HepG2 (cell line): ENCODE results near the gene LDAF1. TPM values are rescaled to one million over a fixed set of nuclear protein-coding genes. Genes with fewer than 3 reads are reported as not detected.
A peak's percentile ranks its signal among the peaks of the same experiment; 100 is the strongest.

Experiments
- BORCS8-MEF2B ChIP-seq: sonication (generic); formaldehyde crosslinking; IDR thresholded peaks from 2 replicates; pipeline ENCODE4 v1.8.0; 2022; ENCODE audit warnings: mild to moderate bottlenecking, missing genetic modification reagents
- BRF2 ChIP-seq: sonication (generic); formaldehyde crosslinking; IDR thresholded peaks from 2 replicates; pipeline ENCODE4 v1.8.1; 2022; ENCODE audit warnings: mild to moderate bottlenecking, missing genetic modification reagents
- CEBPB ChIP-seq: IDR thresholded peaks from 2 replicates; pipeline ENCODE4 v1.6.1; 2011; ENCODE audit warnings: low read depth, low read length, improper control_type of control experiment, borderline replicate concordance
- CEBPG ChIP-seq: IDR thresholded peaks from 2 replicates; pipeline ENCODE4 v1.6.1; 2016
- FOSL2 ChIP-seq: sonication (generic); formaldehyde crosslinking; IDR thresholded peaks from 2 replicates; pipeline ENCODE4 v1.4.0; 2020; ENCODE audit warnings: missing genetic modification reagents
- FOXO4 ChIP-seq: sonication (generic); formaldehyde crosslinking; conservative IDR thresholded peaks from 2 replicates; pipeline ENCODE4 v1.8.1; 2023; ENCODE audit warnings: missing genetic modification reagents
- GATAD2A ChIP-seq: IDR thresholded peaks from 2 replicates; pipeline ENCODE4 v1.6.1; 2016
- SOX13 ChIP-seq, 3 experiments: fragments of 450-650 bp in 1 of 3; sonication (generic) in 1 of 3; formaldehyde crosslinking in 1 of 3; IDR thresholded peaks in 2 of 3; conservative IDR thresholded peaks in 1 of 3; 2 replicates each; pipeline versions ENCODE4 v1.5.0 to v1.6.1; 2016 to 2020; ENCODE audit warnings: antibody characterized with exemption in 1 of 3, mild to moderate bottlenecking in 1 of 3, missing compliant biosample characterization in 1 of 3, missing genetic modification reagents in 1 of 3, moderate library complexity in 1 of 3
- ZNF264 ChIP-seq: sonication (generic); formaldehyde crosslinking; IDR thresholded peaks from 2 replicates; pipeline ENCODE4 v1.4.0; 2020; ENCODE audit warnings: missing genetic modification reagents
- ZNF75D ChIP-seq: sonication (generic); formaldehyde crosslinking; IDR thresholded peaks from 2 replicates; pipeline ENCODE4 v1.8.1; 2023; ENCODE audit warnings: missing genetic modification reagents, mild to moderate bottlenecking, borderline replicate concordance
- ZNF782 ChIP-seq: sonication (generic); formaldehyde crosslinking; IDR thresholded peaks from 2 replicates; pipeline ENCODE4 v1.4.0; 2020; ENCODE audit warnings: missing genetic modification reagents, mild to moderate bottlenecking, borderline replicate concordance
- polyA plus RNA-seq, 8 experiments: library from polyadenylated mRNA; depleted of rRNA in 3 of 8; stranded (reverse) in 7 of 8; unstranded in 1 of 8; fragments of >200 nt; fragmentation: Illumina TruSeq in 4 of 8; extraction: Trizol in 4 of 8; gene quantifications; 2 replicates each; pipeline versions ENCODE4 v1.2.1 to v1.2.3, GENCODE V29; 2011 to 2016; ENCODE audit warnings: low read depth in 4 of 8, missing spikeins in 1 of 8, mixed read lengths in 1 of 8; ENCODE audit not compliant: insufficient read depth in 1 of 8
- total RNA-seq, 5 experiments: library from RNA; depleted of rRNA; stranded (reverse); fragments of >200 nt; fragmentation: Illumina TruSeq; extraction: Trizol; gene quantifications; 2 replicates each; pipeline ENCODE4 v1.2.3, GENCODE V29; 2016; ENCODE audit warnings: low read depth in 1 of 5
- TF ChIP-seq, protein P1 (sequence below): IDR thresholded peaks from 2 replicates; pipeline ENCODE4 v1.4.0; 2020; ENCODE audit warnings: mild to moderate bottlenecking, missing genetic modification reagents
- TF ChIP-seq, protein P2 (sequence below): sonication (generic); formaldehyde crosslinking; IDR thresholded peaks from 2 replicates; pipeline ENCODE4 v1.4.0; 2020; ENCODE audit warnings: missing genetic modification reagents
- TF ChIP-seq, protein P3 (sequence below): IDR thresholded peaks from 2 replicates; pipeline ENCODE4 v1.6.1; 2016; ENCODE audit warnings: low read depth
- TF ChIP-seq, protein P4 (sequence below): IDR thresholded peaks from 2 replicates; pipeline ENCODE4 v1.6.1; 2016; ENCODE audit warnings: mild to moderate bottlenecking

The LDAF1 gene
- total and polyA plus RNA-seq, 2 of the 13 experiments (the other 11 are each of a cell fraction or from before 2014, with no cell fraction given) = 6.3 to 7.5 TPM

DNA sequence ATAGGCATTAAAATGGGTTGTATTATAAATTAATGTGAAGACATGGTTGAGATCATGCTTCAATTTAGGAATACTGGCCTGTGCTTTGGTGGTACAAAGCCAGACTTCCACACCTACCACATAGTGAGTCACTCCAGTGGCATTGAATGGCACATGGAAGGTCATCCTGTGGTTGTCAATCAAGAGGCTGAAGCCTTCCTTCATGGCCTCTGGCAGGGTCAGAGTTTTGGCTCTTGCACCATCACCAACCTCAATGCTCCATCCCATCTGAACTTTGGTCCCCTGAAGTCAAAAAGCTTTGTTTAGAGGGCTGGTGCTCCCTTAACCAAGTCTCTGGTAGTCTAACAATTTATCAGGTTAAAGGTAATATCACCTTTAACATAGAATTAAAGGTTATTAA lies 46.8 kb downstream of the LDAF1 start (continued):
- TF ChIP-seq, protein P1, sequence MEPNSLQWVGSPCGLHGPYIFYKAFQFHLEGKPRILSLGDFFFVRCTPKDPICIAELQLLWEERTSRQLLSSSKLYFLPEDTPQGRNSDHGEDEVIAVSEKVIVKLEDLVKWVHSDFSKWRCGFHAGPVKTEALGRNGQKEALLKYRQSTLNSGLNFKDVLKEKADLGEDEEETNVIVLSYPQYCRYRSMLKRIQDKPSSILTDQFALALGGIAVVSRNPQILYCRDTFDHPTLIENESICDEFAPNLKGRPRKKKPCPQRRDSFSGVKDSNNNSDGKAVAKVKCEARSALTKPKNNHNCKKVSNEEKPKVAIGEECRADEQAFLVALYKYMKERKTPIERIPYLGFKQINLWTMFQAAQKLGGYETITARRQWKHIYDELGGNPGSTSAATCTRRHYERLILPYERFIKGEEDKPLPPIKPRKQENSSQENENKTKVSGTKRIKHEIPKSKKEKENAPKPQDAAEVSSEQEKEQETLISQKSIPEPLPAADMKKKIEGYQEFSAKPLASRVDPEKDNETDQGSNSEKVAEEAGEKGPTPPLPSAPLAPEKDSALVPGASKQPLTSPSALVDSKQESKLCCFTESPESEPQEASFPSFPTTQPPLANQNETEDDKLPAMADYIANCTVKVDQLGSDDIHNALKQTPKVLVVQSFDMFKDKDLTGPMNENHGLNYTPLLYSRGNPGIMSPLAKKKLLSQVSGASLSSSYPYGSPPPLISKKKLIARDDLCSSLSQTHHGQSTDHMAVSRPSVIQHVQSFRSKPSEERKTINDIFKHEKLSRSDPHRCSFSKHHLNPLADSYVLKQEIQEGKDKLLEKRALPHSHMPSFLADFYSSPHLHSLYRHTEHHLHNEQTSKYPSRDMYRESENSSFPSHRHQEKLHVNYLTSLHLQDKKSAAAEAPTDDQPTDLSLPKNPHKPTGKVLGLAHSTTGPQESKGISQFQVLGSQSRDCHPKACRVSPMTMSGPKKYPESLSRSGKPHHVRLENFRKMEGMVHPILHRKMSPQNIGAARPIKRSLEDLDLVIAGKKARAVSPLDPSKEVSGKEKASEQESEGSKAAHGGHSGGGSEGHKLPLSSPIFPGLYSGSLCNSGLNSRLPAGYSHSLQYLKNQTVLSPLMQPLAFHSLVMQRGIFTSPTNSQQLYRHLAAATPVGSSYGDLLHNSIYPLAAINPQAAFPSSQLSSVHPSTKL (CRISPR knock-in tag) = peak; percentile 51
- TF ChIP-seq, protein P2, sequence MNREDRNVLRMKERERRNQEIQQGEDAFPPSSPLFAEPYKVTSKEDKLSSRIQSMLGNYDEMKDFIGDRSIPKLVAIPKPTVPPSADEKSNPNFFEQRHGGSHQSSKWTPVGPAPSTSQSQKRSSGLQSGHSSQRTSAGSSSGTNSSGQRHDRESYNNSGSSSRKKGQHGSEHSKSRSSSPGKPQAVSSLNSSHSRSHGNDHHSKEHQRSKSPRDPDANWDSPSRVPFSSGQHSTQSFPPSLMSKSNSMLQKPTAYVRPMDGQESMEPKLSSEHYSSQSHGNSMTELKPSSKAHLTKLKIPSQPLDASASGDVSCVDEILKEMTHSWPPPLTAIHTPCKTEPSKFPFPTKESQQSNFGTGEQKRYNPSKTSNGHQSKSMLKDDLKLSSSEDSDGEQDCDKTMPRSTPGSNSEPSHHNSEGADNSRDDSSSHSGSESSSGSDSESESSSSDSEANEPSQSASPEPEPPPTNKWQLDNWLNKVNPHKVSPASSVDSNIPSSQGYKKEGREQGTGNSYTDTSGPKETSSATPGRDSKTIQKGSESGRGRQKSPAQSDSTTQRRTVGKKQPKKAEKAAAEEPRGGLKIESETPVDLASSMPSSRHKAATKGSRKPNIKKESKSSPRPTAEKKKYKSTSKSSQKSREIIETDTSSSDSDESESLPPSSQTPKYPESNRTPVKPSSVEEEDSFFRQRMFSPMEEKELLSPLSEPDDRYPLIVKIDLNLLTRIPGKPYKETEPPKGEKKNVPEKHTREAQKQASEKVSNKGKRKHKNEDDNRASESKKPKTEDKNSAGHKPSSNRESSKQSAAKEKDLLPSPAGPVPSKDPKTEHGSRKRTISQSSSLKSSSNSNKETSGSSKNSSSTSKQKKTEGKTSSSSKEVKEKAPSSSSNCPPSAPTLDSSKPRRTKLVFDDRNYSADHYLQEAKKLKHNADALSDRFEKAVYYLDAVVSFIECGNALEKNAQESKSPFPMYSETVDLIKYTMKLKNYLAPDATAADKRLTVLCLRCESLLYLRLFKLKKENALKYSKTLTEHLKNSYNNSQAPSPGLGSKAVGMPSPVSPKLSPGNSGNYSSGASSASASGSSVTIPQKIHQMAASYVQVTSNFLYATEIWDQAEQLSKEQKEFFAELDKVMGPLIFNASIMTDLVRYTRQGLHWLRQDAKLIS (CRISPR knock-in tag) = no peak
- no peak for TF ChIP-seq BORCS8-MEF2B (CRISPR knock-in tag)
- 0 out of 2 replicates have a peak, but pooled peaks have one; percentile 34 for TF ChIP-seq FOXO4 (CRISPR knock-in tag)
- TF ChIP-seq GATAD2A (CRISPR knock-in tag) = 0 out of 2 replicates have a peak, but pooled peaks have one; percentile 28
- TF ChIP-seq, protein P3, sequence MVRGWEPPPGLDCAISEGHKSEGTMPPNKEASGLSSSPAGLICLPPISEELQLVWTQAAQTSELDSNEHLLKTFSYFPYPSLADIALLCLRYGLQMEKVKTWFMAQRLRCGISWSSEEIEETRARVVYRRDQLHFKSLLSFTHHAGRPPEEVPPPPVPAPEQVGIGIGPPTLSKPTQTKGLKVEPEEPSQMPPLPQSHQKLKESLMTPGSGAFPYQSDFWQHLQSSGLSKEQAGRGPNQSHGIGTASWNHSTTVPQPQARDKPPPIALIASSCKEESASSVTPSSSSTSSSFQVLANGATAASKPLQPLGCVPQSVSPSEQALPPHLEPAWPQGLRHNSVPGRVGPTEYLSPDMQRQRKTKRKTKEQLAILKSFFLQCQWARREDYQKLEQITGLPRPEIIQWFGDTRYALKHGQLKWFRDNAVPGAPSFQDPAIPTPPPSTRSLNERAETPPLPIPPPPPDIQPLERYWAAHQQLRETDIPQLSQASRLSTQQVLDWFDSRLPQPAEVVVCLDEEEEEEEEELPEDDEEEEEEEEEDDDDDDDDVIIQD (CRISPR knock-in tag) = no peak
- peak; percentile 38; the same call in 1 of the 2 replicates for TF ChIP-seq CEBPG (CRISPR knock-in tag)
- TF ChIP-seq CEBPB = peak; percentile 77
- TF ChIP-seq ZNF75D = 0 out of 2 replicates have a peak, but pooled peaks have one; percentile 56
- TF ChIP-seq FOSL2 (CRISPR knock-in tag) = peak; percentile 93
- TF ChIP-seq SOX13 (IDR thresholded peaks at IDR 0.05) = no peak
- peak in 1 of 2 experiments; percentile 37; a peak in 1 of 4 replicates for TF ChIP-seq SOX13 (CRISPR knock-in tag; conservative IDR thresholded peaks at IDR 0.05 in 1 of 2, IDR thresholded peaks at IDR 0.05 in 1 of 2)
- no peak for TF ChIP-seq BRF2 (CRISPR knock-in tag)
- TF ChIP-seq, protein P4, sequence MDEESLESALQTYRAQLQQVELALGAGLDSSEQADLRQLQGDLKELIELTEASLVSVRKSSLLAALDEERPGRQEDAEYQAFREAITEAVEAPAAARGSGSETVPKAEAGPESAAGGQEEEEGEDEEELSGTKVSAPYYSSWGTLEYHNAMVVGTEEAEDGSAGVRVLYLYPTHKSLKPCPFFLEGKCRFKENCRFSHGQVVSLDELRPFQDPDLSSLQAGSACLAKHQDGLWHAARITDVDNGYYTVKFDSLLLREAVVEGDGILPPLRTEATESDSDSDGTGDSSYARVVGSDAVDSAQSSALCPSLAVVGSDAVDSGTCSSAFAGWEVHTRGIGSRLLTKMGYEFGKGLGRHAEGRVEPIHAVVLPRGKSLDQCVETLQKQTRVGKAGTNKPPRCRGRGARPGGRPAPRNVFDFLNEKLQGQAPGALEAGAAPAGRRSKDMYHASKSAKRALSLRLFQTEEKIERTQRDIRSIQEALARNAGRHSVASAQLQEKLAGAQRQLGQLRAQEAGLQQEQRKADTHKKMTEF (CRISPR knock-in tag) = no peak
- no peak for TF ChIP-seq ZNF782 (CRISPR knock-in tag)
- TF ChIP-seq ZNF264 (CRISPR knock-in tag) = 0 out of 2 replicates have a peak, but pooled peaks have one; percentile 12
